HL-60 (cell line): ENCODE data around the gene HYAL3.

Experiments
- DNase-seq, 2 experiments: peaks; one replicate each; pipeline ENCODE4 v3.0.0-alpha.2; 2010 to 2020; ENCODE audit warnings: low read depth in 1 of 2, low spot score in 1 of 2
- H3K27ac ChIP-seq: fragments of 250-450 bp; sonication (Bioruptor Pico); replicated peaks from 2 replicates; pipeline ENCODE4 v1.5.1; 2020; ENCODE audit warnings: mild to moderate bottlenecking, moderate library complexity
- H3K27me3 ChIP-seq: fragments of 250-450 bp; sonication (Bioruptor Pico); 2 replicates; pipeline ENCODE4 v1.5.1; 2021; ENCODE audit warnings: mild to moderate bottlenecking, moderate library complexity; ENCODE audit not compliant: insufficient read depth, poor library complexity, severe bottlenecking
- H3K4me3 ChIP-seq: replicated peaks from 2 replicates; pipeline ENCODE4 v1.5.1; 2011; ENCODE audit warnings: mild to moderate bottlenecking, control low read depth, low read length; ENCODE audit not compliant: insufficient read depth
- GABPA ChIP-seq: IDR thresholded peaks from 2 replicates; pipeline ENCODE4 v1.6.1; 2012; ENCODE audit warnings: low read depth
- POLR2AphosphoS5 ChIP-seq: IDR thresholded peaks from 2 replicates; pipeline ENCODE4 v1.6.1; 2012; ENCODE audit warnings: low read depth
- SPI1 ChIP-seq: IDR thresholded peaks from 2 replicates; pipeline ENCODE4 v1.6.1; 2012; ENCODE audit warnings: low read depth, mild to moderate bottlenecking, borderline replicate concordance
- TF ChIP-seq, protein P1 (sequence below): IDR thresholded peaks from 2 replicates; pipeline ENCODE4 v1.6.1; 2012; ENCODE audit warnings: low read depth; ENCODE audit not compliant: insufficient replicate concordance
- TF ChIP-seq, protein P2 (sequence below): IDR thresholded peaks from one replicate; pipeline ENCODE4 v1.5.1; 2011; ENCODE audit warnings: low read length, control low read depth, inconsistent platforms; ENCODE audit not compliant: insufficient read depth

The HYAL3 gene

DNA sequence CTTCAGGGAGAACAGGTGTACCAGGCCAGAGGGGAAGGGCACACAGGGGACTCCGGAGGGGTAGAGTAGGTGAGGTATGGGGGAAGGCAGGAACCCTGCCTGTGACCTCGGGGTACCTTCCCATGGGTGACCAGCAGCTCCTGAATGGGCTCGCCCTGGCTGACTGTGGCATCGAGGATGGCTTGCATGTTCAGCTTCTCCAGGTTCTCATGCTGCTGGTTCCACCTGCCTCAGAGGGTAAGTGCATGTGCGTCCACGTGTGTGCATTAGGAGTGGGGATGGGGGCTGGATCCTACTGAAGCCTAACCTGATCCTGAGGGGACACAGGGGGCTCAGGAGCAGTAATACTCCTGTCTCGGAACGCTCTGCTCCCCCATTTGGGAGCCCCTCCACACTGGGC lies 45.8 kb upstream of the HYAL3 start:
- H3K27ac ChIP-seq = no peak overlapping the region
- DNase-seq = no peak
- TF ChIP-seq, protein P1, sequence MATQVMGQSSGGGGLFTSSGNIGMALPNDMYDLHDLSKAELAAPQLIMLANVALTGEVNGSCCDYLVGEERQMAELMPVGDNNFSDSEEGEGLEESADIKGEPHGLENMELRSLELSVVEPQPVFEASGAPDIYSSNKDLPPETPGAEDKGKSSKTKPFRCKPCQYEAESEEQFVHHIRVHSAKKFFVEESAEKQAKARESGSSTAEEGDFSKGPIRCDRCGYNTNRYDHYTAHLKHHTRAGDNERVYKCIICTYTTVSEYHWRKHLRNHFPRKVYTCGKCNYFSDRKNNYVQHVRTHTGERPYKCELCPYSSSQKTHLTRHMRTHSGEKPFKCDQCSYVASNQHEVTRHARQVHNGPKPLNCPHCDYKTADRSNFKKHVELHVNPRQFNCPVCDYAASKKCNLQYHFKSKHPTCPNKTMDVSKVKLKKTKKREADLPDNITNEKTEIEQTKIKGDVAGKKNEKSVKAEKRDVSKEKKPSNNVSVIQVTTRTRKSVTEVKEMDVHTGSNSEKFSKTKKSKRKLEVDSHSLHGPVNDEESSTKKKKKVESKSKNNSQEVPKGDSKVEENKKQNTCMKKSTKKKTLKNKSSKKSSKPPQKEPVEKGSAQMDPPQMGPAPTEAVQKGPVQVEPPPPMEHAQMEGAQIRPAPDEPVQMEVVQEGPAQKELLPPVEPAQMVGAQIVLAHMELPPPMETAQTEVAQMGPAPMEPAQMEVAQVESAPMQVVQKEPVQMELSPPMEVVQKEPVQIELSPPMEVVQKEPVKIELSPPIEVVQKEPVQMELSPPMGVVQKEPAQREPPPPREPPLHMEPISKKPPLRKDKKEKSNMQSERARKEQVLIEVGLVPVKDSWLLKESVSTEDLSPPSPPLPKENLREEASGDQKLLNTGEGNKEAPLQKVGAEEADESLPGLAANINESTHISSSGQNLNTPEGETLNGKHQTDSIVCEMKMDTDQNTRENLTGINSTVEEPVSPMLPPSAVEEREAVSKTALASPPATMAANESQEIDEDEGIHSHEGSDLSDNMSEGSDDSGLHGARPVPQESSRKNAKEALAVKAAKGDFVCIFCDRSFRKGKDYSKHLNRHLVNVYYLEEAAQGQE = no peak
- no peaks in the 10 kb centered on the region for H3K27me3 ChIP-seq
- peak overlapping the region; percentile 39 for H3K4me3 ChIP-seq

DNA sequence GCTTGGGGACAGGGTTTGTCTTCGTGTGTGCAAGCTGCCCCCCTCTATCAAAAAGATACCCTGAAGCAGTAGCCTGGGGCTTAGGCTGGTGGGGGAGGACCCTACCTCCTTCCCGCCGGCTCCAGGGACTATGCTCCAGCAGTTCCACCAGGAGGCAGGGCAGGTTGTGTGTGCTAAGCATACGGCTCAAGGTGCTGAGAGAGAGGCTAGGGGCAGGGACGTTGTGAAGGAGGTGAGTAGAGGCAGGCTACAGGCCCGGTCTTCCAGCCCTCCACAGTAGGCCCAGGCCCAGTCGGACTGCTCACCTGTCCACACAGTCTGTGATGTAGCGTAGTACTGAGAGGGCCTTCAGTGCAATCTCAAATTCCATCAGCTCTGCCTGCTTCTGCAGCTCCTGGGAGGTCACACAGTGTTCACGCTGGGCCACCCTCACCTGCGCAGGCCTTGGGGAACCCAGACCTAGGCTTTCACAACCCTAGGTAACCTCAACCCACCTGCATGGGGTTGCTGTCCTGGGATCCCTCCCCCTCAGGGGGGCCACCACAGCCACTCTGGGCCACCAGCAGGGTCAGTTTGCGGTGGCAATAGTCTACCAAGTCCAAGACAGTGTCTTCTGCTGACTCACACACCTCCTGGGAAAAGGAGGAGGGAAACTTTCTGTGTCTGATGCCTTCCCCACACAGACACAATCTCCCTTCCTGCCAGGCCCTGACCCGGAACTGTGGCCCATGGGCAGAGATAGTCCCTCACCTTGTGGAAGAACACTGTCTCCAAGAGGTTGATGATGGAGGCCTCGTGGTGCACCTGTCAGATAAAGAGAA lies 43.8 kb upstream of the HYAL3 start:
- Histone ChIP-seq H3K27ac (no peak overlapping the region), H3K4me3 (no peak overlapping the region), H3K27me3 (no peaks in the 10 kb centered on the region)
- DNase-seq = no peak
- TF ChIP-seq POLR2AphosphoS5 = no peak
- TF ChIP-seq GABPA = no peak
- TF ChIP-seq, protein P1 = no peak
- no peak for TF ChIP-seq SPI1
- TF ChIP-seq, protein P2, sequence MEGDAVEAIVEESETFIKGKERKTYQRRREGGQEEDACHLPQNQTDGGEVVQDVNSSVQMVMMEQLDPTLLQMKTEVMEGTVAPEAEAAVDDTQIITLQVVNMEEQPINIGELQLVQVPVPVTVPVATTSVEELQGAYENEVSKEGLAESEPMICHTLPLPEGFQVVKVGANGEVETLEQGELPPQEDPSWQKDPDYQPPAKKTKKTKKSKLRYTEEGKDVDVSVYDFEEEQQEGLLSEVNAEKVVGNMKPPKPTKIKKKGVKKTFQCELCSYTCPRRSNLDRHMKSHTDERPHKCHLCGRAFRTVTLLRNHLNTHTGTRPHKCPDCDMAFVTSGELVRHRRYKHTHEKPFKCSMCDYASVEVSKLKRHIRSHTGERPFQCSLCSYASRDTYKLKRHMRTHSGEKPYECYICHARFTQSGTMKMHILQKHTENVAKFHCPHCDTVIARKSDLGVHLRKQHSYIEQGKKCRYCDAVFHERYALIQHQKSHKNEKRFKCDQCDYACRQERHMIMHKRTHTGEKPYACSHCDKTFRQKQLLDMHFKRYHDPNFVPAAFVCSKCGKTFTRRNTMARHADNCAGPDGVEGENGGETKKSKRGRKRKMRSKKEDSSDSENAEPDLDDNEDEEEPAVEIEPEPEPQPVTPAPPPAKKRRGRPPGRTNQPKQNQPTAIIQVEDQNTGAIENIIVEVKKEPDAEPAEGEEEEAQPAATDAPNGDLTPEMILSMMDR = no peak

DNA sequence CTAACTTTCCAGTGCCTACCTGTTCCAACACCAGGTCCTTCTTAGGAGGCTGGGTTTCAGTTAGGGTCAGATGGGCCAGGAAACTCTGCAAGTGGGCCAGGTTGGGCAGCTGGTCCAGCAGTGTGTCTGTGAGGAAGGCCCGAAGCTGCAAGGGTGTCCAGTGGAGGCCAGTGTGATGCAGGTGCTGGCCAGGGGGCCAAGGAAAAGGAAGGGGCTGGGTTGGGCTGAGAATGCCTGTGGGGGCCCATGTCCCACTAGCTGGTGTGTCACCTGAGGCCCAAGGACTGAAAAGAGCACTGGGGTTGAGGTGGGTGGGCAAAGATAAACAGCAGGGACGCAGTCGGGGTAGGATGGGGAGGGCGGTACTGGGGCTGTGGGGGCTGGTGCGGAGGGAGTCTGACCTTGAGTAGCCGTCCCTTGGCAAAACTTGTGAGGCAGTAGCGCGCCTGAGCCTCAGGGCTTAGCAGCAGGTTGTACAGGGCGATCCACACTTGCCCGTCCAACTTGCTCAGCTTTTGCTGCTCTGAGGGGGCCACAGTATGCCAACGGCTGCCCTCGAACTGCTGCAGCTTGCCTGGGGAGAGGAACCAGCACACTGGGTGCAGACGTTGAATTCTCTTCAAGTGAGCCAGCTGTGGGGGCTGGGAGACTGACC lies 42.9 kb upstream of the HYAL3 start:
- H3K27me3 ChIP-seq = no peaks in the 10 kb centered on the region
- no peak overlapping the region for H3K4me3 ChIP-seq
- peak overlapping the region; percentile 99 for H3K27ac ChIP-seq
- no peak for DNase-seq
- no peak for TF ChIP-seq SPI1
- TF ChIP-seq GABPA = no peak
- TF ChIP-seq, protein P2 = no peak
- TF ChIP-seq, protein P1 = no peak
- no peak for TF ChIP-seq POLR2AphosphoS5
